Mesenchymal stem cell (in vitro differentiated cells and primary cell): Measurements from ENCODE around the gene ARFIP1.
"Not testable (repeated sequence)": the region's sequence is repeated elsewhere in the genome, so short reads cannot be mapped to it uniquely, and the experiment has no call there.

Source experiments
- DNase-seq: peaks from one replicate; pipeline ENCODE4 v3.0.0-alpha.2; 2013
- H2AFZ ChIP-seq: one replicate; pipeline ENCODE4 v1.6.1; 2013; ENCODE audit warnings: low read depth, mild to moderate bottlenecking, control low read depth, inconsistent platforms, low read length, moderate library complexity
- H2AK5ac ChIP-seq: 2 replicates; pipeline ENCODE4 v1.6.1; 2013; ENCODE audit warnings: low read length, moderate library complexity, mild to moderate bottlenecking, inconsistent platforms; ENCODE audit not compliant: severe bottlenecking
- H2BK120ac ChIP-seq: one replicate; pipeline ENCODE4 v1.6.1; 2013; ENCODE audit warnings: low read depth, mild to moderate bottlenecking, inconsistent platforms, low read length, moderate library complexity
- H2BK12ac ChIP-seq, 2 experiments: one replicate each; pipeline ENCODE4 v1.6.1; 2013; ENCODE audit warnings: inconsistent platforms in 2 of 2, low read length in 2 of 2, mild to moderate bottlenecking in 2 of 2, moderate library complexity in 2 of 2, control low read depth in 1 of 2
- H2BK15ac ChIP-seq: one replicate; pipeline ENCODE4 v1.6.1; 2013; ENCODE audit warnings: mild to moderate bottlenecking, low read depth, inconsistent platforms; ENCODE audit not compliant: poor library complexity, severe bottlenecking
- H2BK5ac ChIP-seq: 2 replicates; pipeline ENCODE4 v1.6.1; 2013; ENCODE audit warnings: low read depth, mild to moderate bottlenecking, low read length, control low read depth, inconsistent platforms; ENCODE audit not compliant: poor library complexity, severe bottlenecking
- H3K14ac ChIP-seq, 2 experiments: one replicate each; pipeline ENCODE4 v1.6.1; 2013; ENCODE audit warnings: inconsistent platforms in 2 of 2, low read length in 2 of 2, control low read depth in 1 of 2, mild to moderate bottlenecking in 1 of 2, moderate library complexity in 1 of 2
- H3K18ac ChIP-seq, 2 experiments: one replicate each; pipeline ENCODE4 v1.6.1; 2013; ENCODE audit warnings: inconsistent platforms in 2 of 2, low read length in 2 of 2, control low read depth in 1 of 2, low read depth in 1 of 2, mild to moderate bottlenecking in 1 of 2
- H3K23ac ChIP-seq, 2 experiments: one replicate each; pipeline ENCODE4 v1.6.1; 2013; ENCODE audit warnings: inconsistent platforms in 2 of 2, low read length in 2 of 2, mild to moderate bottlenecking in 2 of 2, moderate library complexity in 2 of 2, control low read depth in 1 of 2
- H3K27ac ChIP-seq: 2 replicates; pipeline ENCODE4 v1.5.1; 2013; ENCODE audit warnings: mild to moderate bottlenecking, moderate library complexity, low read length, control low read depth, inconsistent platforms; ENCODE audit not compliant: poor library complexity, severe bottlenecking
- H3K27me3 ChIP-seq, 2 experiments: 2 replicates each; pipeline versions ENCODE4 v1.6.1 to v1.7.0; 2013; ENCODE audit warnings: low read length in 2 of 2, mild to moderate bottlenecking in 2 of 2, moderate library complexity in 2 of 2, control low read depth in 1 of 2, inconsistent platforms in 1 of 2; ENCODE audit not compliant: control insufficient read depth in 1 of 2, insufficient read depth in 1 of 2
- H3K36me3 ChIP-seq, 2 experiments: 2 replicates each; pipeline versions ENCODE4 v1.6.1 to v1.7.0; 2013; ENCODE audit warnings: low read length in 2 of 2, control low read depth in 1 of 2, inconsistent platforms in 1 of 2, low read depth in 1 of 2, mild to moderate bottlenecking in 1 of 2; ENCODE audit not compliant: insufficient read depth in 2 of 2, control insufficient read depth in 1 of 2
- H3K4ac ChIP-seq, 2 experiments: one replicate each; pipeline ENCODE4 v1.6.1; 2013; ENCODE audit warnings: inconsistent platforms in 2 of 2, low read length in 2 of 2, mild to moderate bottlenecking in 2 of 2, moderate library complexity in 2 of 2, control low read depth in 1 of 2, low read depth in 1 of 2
- H3K4me1 ChIP-seq: 2 replicates; pipeline ENCODE4 v1.6.1; 2013; ENCODE audit warnings: low read depth, low read length, control low read depth; ENCODE audit not compliant: control insufficient read depth, insufficient read depth
- H3K4me2 ChIP-seq: 2 replicates; pipeline ENCODE4 v1.6.1; 2013; ENCODE audit warnings: low read length, mild to moderate bottlenecking, inconsistent platforms; ENCODE audit not compliant: poor library complexity, severe bottlenecking
- H3K4me3 ChIP-seq, 2 experiments: 2 replicates each; pipeline versions ENCODE4 v1.5.1 to v1.7.0; 2013; ENCODE audit warnings: low read length in 2 of 2, mild to moderate bottlenecking in 2 of 2, control low read depth in 1 of 2, low read depth in 1 of 2; ENCODE audit not compliant: insufficient read depth in 1 of 2
- H3K79me1 ChIP-seq: replicated peaks from 2 replicates; pipeline ENCODE4 v1.6.1; 2013; ENCODE audit warnings: mild to moderate bottlenecking, control low read depth, low read length, inconsistent platforms; ENCODE audit not compliant: poor library complexity, severe bottlenecking
- H3K9ac ChIP-seq: 2 replicates; pipeline ENCODE4 v1.7.0; 2013; ENCODE audit warnings: mild to moderate bottlenecking, low read length, moderate library complexity
- H3K9me3 ChIP-seq: 2 replicates; pipeline ENCODE4 v1.7.0; 2013; ENCODE audit warnings: mild to moderate bottlenecking, low read length; ENCODE audit not compliant: control insufficient read depth
- H4K8ac ChIP-seq: one replicate; pipeline ENCODE4 v1.6.1; 2013; ENCODE audit warnings: inconsistent platforms, mild to moderate bottlenecking, low read length, moderate library complexity
- H4K91ac ChIP-seq: one replicate; pipeline ENCODE4 v1.6.1; 2013; ENCODE audit warnings: mild to moderate bottlenecking, low read length, inconsistent platforms
- WGBS: methylation state at CpG from one replicate; pipeline ENCODE4 v1.1.7; 2013; ENCODE audit warnings: mixed read lengths; 5-methylcytosine and 5-hydroxymethylcytosine counted together

The ARFIP1 gene

GRCh38 chr4:152894673-152895072 lies 114.9 kb downstream of the ARFIP1 start:
- Histone ChIP-seq H2AFZ (no peak overlapping the region), H3K4me2 (no peak overlapping the region), H2BK5ac (no peak overlapping the region), H2BK12ac (no peak overlapping the region), H3K27ac (no peak overlapping the region), H3K14ac (no peak overlapping the region), H4K91ac (no peak overlapping the region), H3K4me3 (no peak overlapping the region), H3K4ac (no peak overlapping the region), H4K8ac (no peak overlapping the region), H3K18ac (no peak overlapping the region), H2BK15ac (no peak overlapping the region), H3K4me1 (no peaks in the 10 kb centered on the region), H3K36me3 (peaks cover 5 to 24% of the 10 kb centered on the region in 2 experiments), H3K9me3 (no peaks in the 10 kb centered on the region), H3K79me1 (peaks cover 8% of the 10 kb centered on the region), H2AK5ac (no peak overlapping the region), H2BK120ac (no peak overlapping the region), H3K27me3 (no peaks in the 10 kb centered on the region), H3K23ac (no peak overlapping the region), H3K9ac (no peak overlapping the region)
- 86% methylated on average over 1 of the region's 1 CpG for WGBS
- no peak for DNase-seq

GRCh38 chr4:152896811-152897210 lies 117.1 kb downstream of the ARFIP1 start:
- H3K4me3 ChIP-seq, result no peak overlapping the region

GRCh38 chr4:152898133-152898532 lies 118.4 kb downstream of the ARFIP1 start:
- H3K23ac ChIP-seq, H2BK12ac ChIP-seq, H3K18ac ChIP-seq, H3K9ac ChIP-seq, H3K4me3 ChIP-seq, H3K9me3 ChIP-seq, H2AK5ac ChIP-seq, H3K14ac ChIP-seq, H3K27ac ChIP-seq, DNase-seq, H2BK5ac ChIP-seq, H3K79me1 ChIP-seq, H2AFZ ChIP-seq, H4K8ac ChIP-seq, H2BK15ac ChIP-seq, H3K36me3 ChIP-seq, H4K91ac ChIP-seq, H2BK120ac ChIP-seq, H3K27me3 ChIP-seq, H3K4ac ChIP-seq, H3K4me2 ChIP-seq, H3K4me1 ChIP-seq: not testable (repeated sequence)
- WGBS, result 96% methylated on average over 6 of the region's 6 CpGs

More at GRCh38 chr4:152896811-152897210, 117.1 kb downstream of the ARFIP1 start:
- Histone ChIP-seq H4K91ac (no peak overlapping the region), H3K9ac (no peak overlapping the region), H3K79me1 (peaks cover 6% of the 10 kb centered on the region), H3K23ac (no peak overlapping the region), H3K4me1 (no peaks in the 10 kb centered on the region), H2BK120ac (no peak overlapping the region), H3K4ac (no peak overlapping the region), H2BK12ac (no peak overlapping the region), H3K4me2 (no peak overlapping the region), H3K27me3 (no peaks in the 10 kb centered on the region), H3K9me3 (no peaks in the 10 kb centered on the region), H2AFZ (no peak overlapping the region), H2AK5ac (no peak overlapping the region), H2BK15ac (no peak overlapping the region), H3K27ac (no peak overlapping the region), H4K8ac (no peak overlapping the region), H3K36me3 (peaks cover 2 to 10% of the 10 kb centered on the region in 2 experiments), H3K18ac (no peak overlapping the region), H3K14ac (no peak overlapping the region), H2BK5ac (no peak overlapping the region)
- WGBS, result no CpG with 5 or more reads among the region's 1 CpG
- DNase-seq, result peak; percentile 41

- H2AK5ac ChIP-seq, result no peak overlapping the region
- H3K23ac ChIP-seq, result no peak overlapping the region
- no peak overlapping the region for H3K4ac ChIP-seq
- H3K9ac ChIP-seq, result no peak overlapping the region
- H3K14ac ChIP-seq, result no peak overlapping the region
- DNase-seq, result peak; percentile 11
- no peaks in the 10 kb centered on the region for H3K9me3 ChIP-seq
- no peak overlapping the region for H3K4me3 ChIP-seq
- H2BK120ac ChIP-seq, result no peak overlapping the region
- no peak overlapping the region for H2BK5ac ChIP-seq
- no peak overlapping the region for H2AFZ ChIP-seq
- no peaks in the 10 kb centered on the region for H3K27me3 ChIP-seq
- no peak overlapping the region for H4K91ac ChIP-seq
- H4K8ac ChIP-seq, result no peak overlapping the region
- peaks cover 6% of the 10 kb centered on the region for H3K79me1 ChIP-seq
- no peak overlapping the region for H3K27ac ChIP-seq
- no peak overlapping the region for H2BK15ac ChIP-seq
- H3K18ac ChIP-seq, result no peak overlapping the region
- H2BK12ac ChIP-seq, result no peak overlapping the region
- no peak overlapping the region for H3K4me2 ChIP-seq
- H3K4me1 ChIP-seq, result no peaks in the 10 kb centered on the region
- peaks cover 0 to 2% of the 10 kb centered on the region in 2 experiments for H3K36me3 ChIP-seq
Observed at GRCh38 chr4:152898606-152899005, 118.9 kb downstream of the ARFIP1 start.
